ENCODE results near the gene XXYLT1.
"Not testable (repeated sequence)": the region's sequence is repeated elsewhere in the genome, so short reads cannot be mapped to it uniquely, and the experiment has no call there.

XXYLT1 gene

GRCh38 chr3:195224156-195224979, 46.6 kb downstream of the XXYLT1 start:
- DNase-seq, result no peak

- DNase-seq, result no peak
Measured at GRCh38 chr3:195221876-195222617, 48.9 kb downstream of the XXYLT1 start.

- DNase-seq, result no peak
Measured at GRCh38 chr3:195221015-195221853, 49.7 kb downstream of the XXYLT1 start.

GRCh38 chr3:195219351-195220230, 51.4 kb downstream of the XXYLT1 start:
- DNase-seq, result no peak

GRCh38 chr3:195218331-195218730, 52.6 kb downstream of the XXYLT1 start:
- not testable (repeated sequence) for DNase-seq

- not testable (repeated sequence) for DNase-seq
Measured at GRCh38 chr3:195215576-195215975, 55.4 kb downstream of the XXYLT1 start.

GRCh38 chr3:195214381-195214780, 56.6 kb downstream of the XXYLT1 start:
- DNase-seq, result no peak

GRCh38 chr3:195213639-195214315, 57.2 kb downstream of the XXYLT1 start:
- no peak for DNase-seq

GRCh38 chr3:195212749-195213375, 58.1 kb downstream of the XXYLT1 start:
- no peak for DNase-seq

- DNase-seq, result no peak
Measured at GRCh38 chr3:195212033-195212748, 58.8 kb downstream of the XXYLT1 start.

- DNase-seq, result peak; percentile 94
Measured at GRCh38 chr3:195210266-195210973, 60.5 kb downstream of the XXYLT1 start.

- DNase-seq, result no peak
Measured at GRCh38 chr3:195209847-195210265, 61.1 kb downstream of the XXYLT1 start.

GRCh38 chr3:195209083-195209846, 61.7 kb downstream of the XXYLT1 start:
- DNase-seq, result no peak

- DNase-seq, result no peak
Measured at GRCh38 chr3:195208631-195209030, 62.3 kb downstream of the XXYLT1 start.

- DNase-seq, result no peak
Measured at GRCh38 chr3:195208183-195208582, 62.8 kb downstream of the XXYLT1 start.

- DNase-seq, result peak; percentile 66
Measured at GRCh38 chr3:195207731-195208130, 63.2 kb downstream of the XXYLT1 start.

- DNase-seq, result no peak
Measured at GRCh38 chr3:195207056-195207455, 63.9 kb downstream of the XXYLT1 start.

GRCh38 chr3:195204360-195205163, 66.4 kb downstream of the XXYLT1 start:
- DNase-seq, result no peak
